ENCODE results near the gene MINDY2. TPM values are rescaled to one million over a fixed set of nuclear protein-coding genes. Genes with fewer than 3 reads are reported as not detected.
A peak's percentile ranks its signal among the peaks of the same experiment; 100 is the strongest.

MINDY2 gene
- total RNA-seq, 1 experiment from 2014 or later, result 17.6 TPM

DNA sequence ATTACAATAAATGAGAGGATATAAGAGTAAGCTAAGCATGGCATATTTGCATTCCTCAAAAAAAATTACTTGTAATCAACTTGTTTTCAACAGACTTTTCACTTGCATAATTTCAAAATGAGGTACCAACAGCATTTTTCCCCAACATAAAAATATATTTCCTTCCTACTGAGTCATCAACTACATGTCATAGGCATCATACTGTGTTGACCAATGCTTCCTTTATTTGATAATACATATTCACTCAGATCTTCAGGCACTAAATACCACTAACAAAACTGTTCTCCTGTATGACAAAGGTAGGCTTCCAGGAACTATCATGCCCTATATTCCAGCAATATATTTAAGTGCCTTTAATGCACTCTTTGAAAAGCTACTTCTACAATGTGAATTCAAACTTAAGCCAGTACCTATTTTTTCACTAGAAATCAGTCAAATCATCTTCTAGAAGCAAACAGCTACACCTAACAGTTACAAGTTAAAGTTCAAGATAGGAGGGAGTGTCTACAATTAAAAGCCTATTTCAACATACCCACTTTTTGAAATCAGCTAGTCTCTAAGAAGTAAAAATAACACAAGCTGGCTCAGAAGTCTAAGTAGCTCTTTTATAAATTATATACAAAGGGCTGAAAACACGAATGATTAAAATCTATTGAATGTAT, 32.9 kb upstream of the MINDY2 start:
- CTCF ChIA-PET, result no interaction called here
- H3K27ac ChIP-seq (ENCODE audit: low read depth, low read length), result no peak overlapping the region

More for the DNA sequence above, 32.9 kb upstream of the MINDY2 start:
- Histone ChIP-seq H3K9ac (ENCODE audit: low read length) (no peak overlapping the region), H3K27me3 (ENCODE audit: insufficient read depth, low read length) (no peaks in the 10 kb centered on the region), H4K20me1 (ENCODE audit: insufficient read depth) (no peaks in the 10 kb centered on the region), H3K4me3 (replicated peaks in 1 of 2; ENCODE audit: low read depth in 1 of 2, low read length in 2 of 2) (no peak overlapping the region), H3K36me3 (ENCODE audit: control insufficient read depth in 1 of 2, insufficient read depth in 2 of 2, low read length in 2 of 2) (no peaks in the 10 kb centered on the region), H3K4me2 (ENCODE audit: low read length) (peak overlapping the region; percentile 14; the same call in 1 of the 2 replicates), H2AFZ (ENCODE audit: low read depth, low read length, poor library complexity, severe bottlenecking) (no peak overlapping the region), H3K9me3 (ENCODE audit: control insufficient read depth in 1 of 2, insufficient read depth in 1 of 2, low read depth in 1 of 2, low read length in 2 of 2) (no peaks in the 10 kb centered on the region), H3K4me1 (ENCODE audit: control insufficient read depth in 1 of 2, insufficient read depth in 2 of 2, low read length in 2 of 2) (peaks cover 3 to 27% of the 10 kb centered on the region in 2 experiments; a peak in 3 of 4 replicates), H3K79me2 (ENCODE audit: insufficient read depth, low read length) (peaks cover 96% of the 10 kb centered on the region), H3K9me2 (ENCODE audit: insufficient read depth) (no peaks in the 10 kb centered on the region)
- RAD21 ChIA-PET (ENCODE audit: low non-redundant PET in 1 of 2, low total read pairs in 2 of 2, uncharacterized antibody in 2 of 2, unreplicated experiment in 2 of 2), result no interaction called here
- no peak for DNase-seq (ENCODE audit: low read depth, low spot score)
- intact Hi-C loops (cut with micrococcal nuclease), result no loop called here
- ATAC-seq, result no peak
- BruUV-seq (replicated peaks), result no TSS peak
- TF ChIP-seq SRF (IDR thresholded peaks at IDR 0.05; ENCODE audit: low read depth) (no peak), ELF1 (IDR thresholded peaks at IDR 0.05; ENCODE audit: borderline replicate concordance, low read depth) (no peak), SIN3A (IDR thresholded peaks at IDR 0.05; ENCODE audit: low read depth) (no peak), CBX3 (IDR thresholded peaks at IDR 0.05; ENCODE audit: low read depth) (no peak), FOSL1 (IDR thresholded peaks at IDR 0.05; ENCODE audit: low read depth) (no peak), CEBPB (IDR thresholded peaks at IDR 0.05; ENCODE audit: low read depth) (no peak)
- TF ChIP-seq, protein P1, sequence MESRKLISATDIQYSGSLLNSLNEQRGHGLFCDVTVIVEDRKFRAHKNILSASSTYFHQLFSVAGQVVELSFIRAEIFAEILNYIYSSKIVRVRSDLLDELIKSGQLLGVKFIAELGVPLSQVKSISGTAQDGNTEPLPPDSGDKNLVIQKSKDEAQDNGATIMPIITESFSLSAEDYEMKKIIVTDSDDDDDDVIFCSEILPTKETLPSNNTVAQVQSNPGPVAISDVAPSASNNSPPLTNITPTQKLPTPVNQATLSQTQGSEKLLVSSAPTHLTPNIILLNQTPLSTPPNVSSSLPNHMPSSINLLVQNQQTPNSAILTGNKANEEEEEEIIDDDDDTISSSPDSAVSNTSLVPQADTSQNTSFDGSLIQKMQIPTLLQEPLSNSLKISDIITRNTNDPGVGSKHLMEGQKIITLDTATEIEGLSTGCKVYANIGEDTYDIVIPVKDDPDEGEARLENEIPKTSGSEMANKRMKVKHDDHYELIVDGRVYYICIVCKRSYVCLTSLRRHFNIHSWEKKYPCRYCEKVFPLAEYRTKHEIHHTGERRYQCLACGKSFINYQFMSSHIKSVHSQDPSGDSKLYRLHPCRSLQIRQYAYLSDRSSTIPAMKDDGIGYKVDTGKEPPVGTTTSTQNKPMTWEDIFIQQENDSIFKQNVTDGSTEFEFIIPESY (IDR thresholded peaks at IDR 0.05; ENCODE audit: extremely low read depth, insufficient replicate concordance, low read length), result no peak
- TF ChIP-seq, protein P2, sequence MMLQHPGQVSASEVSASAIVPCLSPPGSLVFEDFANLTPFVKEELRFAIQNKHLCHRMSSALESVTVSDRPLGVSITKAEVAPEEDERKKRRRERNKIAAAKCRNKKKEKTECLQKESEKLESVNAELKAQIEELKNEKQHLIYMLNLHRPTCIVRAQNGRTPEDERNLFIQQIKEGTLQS (IDR thresholded peaks at IDR 0.05), result no peak
- POLR2A ChIA-PET, result interaction anchor here (0.9 kb wide), 1 partner anchor 33 kb away, joined by 4 read pairs; the partner anchor contains the start of gene MINDY2
